ENCODE measurements around the gene HAUS5.
"Not testable (repeated sequence)": the region's sequence is repeated elsewhere in the genome, so short reads cannot be mapped to it uniquely, and the experiment has no call there.

DNA sequence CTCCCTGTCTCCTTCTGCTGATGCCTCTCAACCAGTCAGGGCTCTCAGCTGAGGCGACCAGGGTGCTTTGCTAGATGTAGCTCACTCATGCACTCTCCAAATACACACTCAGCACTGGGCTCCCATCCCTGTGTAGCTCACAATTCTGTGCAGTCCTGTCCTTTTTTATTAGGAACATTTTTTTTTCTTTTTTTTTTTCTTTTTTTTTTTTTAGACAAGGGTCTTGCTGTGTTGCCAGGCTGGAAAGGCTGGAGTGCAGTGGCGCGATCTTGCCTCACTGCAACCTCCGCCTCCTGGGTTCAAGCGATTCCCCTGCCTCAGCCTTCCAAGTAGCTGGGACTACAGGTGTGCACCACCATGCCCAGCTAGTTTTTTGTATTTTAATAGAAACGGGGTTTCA, 42.3 kb downstream of the HAUS5 start:
- TF ChIP-seq, protein P1, sequence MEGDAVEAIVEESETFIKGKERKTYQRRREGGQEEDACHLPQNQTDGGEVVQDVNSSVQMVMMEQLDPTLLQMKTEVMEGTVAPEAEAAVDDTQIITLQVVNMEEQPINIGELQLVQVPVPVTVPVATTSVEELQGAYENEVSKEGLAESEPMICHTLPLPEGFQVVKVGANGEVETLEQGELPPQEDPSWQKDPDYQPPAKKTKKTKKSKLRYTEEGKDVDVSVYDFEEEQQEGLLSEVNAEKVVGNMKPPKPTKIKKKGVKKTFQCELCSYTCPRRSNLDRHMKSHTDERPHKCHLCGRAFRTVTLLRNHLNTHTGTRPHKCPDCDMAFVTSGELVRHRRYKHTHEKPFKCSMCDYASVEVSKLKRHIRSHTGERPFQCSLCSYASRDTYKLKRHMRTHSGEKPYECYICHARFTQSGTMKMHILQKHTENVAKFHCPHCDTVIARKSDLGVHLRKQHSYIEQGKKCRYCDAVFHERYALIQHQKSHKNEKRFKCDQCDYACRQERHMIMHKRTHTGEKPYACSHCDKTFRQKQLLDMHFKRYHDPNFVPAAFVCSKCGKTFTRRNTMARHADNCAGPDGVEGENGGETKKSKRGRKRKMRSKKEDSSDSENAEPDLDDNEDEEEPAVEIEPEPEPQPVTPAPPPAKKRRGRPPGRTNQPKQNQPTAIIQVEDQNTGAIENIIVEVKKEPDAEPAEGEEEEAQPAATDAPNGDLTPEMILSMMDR (conservative IDR thresholded peaks at IDR 0.05; ENCODE audit: low read length), result not testable (repeated sequence)
- not testable (repeated sequence) for TF ChIP-seq EZH2phosphoT487 (IDR thresholded peaks at IDR 0.05; ENCODE audit: borderline replicate concordance, low read depth, low read length)
